NCI-H2107 (cell line): ENCODE measurements around the gene TBK1.

Experiments used
- DNase-seq: peaks from one replicate; lab custom pipeline; 2025; lab: John Stamatoyannopoulos, UW

The TBK1 gene

GRCh38 chr12:64451687-64452558 lies at the start of gene TBK1:
Gene TBK1 (plus strand): TSS chr12:64452120. CDS start chr12:64455871, 3,751 bp downstream.
- DNase-seq = peak; percentile 70

- DNase-seq = no peak
These were observed 49.7 kb upstream of the TBK1 start for GRCh38 chr12:64402181-64402580.

DNA sequence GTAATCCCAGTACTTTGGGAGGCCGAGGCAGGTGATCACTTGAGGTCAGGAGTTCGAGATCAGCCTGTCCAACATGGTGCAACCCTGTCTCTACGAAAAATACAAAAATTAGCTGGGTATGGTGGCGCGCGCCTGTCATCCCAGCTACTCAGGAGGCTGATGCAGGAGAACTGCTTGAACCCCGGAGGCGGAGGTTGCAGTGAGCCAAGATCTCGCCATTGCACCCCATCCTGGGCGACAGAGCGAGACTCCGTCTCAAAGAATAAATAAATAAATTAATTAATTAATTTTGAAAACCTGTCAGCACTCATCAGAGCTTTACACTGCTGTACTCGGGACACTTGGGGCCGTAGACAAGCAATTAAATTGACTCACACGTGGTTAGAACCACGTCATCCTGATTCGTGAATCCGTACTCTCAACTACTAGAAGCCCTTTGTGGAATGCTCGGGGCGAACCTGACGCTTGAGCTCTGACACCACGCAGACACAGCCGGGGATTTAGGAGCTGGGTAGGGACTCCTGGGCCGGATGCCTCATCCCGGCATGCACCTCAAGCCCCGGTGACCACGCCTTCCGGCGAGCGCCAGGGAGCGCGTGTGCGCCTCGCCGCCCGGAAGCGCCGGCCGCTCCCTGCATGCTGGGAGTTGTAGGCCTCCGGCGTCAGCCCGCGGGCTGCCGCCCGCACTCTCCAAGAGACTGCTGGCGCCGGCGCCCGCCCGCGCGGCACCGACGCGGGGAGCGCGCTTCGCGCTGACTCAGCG lies 48.0 kb upstream of the TBK1 start, which contains the start of gene XPOT:
Gene XPOT, plus strand, starts transcription at position 686 of the 763 bp plus-strand sequence. CDS start 5,644 bp downstream, outside the sequence.
- DNase-seq = peak; percentile 95

- peak; percentile 64 for DNase-seq
These were observed 47.3 kb upstream of the TBK1 start for GRCh38 chr12:64404470-64405256.

DNA sequence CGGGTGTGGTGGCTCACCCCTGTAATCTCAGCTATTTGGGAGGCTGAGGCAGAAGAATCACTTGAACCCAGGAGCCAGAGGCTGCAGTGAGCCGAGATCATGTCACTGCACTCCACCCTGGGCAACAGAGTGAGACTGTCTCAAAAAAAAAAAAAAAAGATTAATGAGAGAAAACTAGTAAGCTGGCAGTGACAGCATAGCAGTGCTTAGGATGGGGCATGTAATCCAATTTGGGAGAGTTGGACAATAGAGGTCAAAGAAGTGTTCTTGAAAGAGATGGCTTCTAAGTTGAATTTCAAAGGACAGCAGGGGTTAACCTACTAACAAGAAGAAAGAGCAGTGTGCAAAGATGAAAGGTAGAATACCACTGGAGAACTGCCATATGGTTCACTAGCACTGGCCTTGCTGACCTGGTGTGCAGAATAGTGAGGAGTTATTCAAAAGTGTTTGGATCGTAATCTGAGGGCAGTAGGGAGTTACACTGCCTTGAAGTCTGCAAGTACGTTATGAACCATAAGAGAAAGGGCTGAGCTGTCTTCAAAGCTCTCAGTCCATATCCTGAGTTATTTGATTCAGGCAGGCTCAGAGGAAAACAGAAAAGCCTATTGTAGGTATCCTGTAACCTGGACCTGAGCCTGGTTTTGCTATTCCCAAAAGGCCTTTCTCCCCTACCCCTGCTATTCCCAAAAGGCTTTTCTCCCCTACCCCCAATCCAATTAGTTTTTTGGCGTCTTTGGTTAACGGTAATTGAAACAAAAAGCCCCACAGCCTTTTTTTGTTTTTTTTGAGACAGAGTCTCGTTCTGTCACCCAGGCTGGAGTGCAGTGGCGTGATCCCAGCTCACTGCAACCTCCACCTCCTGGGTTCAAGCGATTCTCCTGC lies 44.3 kb upstream of the TBK1 start:
- DNase-seq = no peak

GRCh38 chr12:64411427-64411826 lies 40.5 kb upstream of the TBK1 start:
- DNase-seq = no peak

DNA sequence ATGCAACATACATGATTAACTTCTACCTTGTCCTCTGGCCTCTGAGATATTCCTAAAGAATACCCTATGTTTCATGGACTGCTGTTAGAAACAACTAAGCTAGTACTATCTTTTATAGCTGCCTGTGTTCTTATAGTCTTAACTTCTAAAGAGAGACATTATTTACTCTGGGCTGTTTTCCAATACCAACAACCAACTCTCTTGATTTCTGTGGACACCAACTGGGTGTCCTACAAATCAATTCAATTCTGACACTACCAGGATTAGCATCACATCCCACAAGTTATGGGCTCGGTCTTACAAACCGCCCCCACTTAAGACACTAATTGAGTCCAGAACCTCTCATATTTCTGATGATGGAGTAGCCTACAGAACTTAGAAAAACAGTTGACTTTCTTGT lies 39.5 kb upstream of the TBK1 start:
- DNase-seq = no peak

GRCh38 chr12:64413884-64414283 lies 38.0 kb upstream of the TBK1 start:
- DNase-seq = no peak

DNA sequence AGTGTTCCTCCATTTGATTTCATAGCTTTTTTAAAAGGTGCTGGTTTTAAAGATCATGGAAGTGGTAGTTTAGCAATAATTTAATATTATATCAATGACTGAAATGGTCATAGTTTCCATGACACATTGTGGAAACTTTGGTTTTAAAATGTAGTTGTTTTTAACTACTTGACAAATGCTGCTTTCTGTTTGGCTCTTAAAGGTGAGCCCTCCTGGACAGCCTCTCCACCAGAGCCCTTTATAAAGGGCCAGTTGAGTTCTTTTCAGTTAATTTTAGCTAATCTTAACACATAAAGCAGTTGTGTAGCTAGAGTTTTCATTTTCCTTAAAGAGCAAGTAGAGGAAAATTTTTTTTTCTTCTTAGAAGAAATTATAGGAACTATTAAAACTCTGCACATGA lies 33.7 kb upstream of the TBK1 start:
- DNase-seq = no peak

GRCh38 chr12:64419696-64420095 lies 32.2 kb upstream of the TBK1 start:
- DNase-seq = no peak

DNA sequence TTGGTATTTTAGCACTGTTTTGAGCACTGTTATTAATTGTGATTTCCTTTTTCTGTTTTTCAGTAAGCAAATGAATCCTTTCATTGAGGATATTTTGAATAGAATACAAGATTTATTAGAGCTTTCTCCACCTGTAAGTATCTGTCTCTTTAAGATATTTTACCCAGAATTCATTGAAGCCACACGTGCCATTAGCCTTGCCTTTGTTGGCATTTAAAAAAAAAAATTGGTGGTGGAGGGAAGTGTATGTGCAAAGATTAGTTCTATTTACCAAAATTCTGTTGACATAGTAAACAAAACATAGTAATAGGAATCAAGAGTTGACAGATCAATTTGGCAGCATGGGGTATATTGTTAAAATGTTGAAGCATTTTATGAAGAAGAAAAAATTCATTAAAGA lies 23.9 kb upstream of the TBK1 start:
- no peak for DNase-seq

- DNase-seq = no peak
These were observed 23.0 kb upstream of the TBK1 start for GRCh38 chr12:64428956-64429355.

DNA sequence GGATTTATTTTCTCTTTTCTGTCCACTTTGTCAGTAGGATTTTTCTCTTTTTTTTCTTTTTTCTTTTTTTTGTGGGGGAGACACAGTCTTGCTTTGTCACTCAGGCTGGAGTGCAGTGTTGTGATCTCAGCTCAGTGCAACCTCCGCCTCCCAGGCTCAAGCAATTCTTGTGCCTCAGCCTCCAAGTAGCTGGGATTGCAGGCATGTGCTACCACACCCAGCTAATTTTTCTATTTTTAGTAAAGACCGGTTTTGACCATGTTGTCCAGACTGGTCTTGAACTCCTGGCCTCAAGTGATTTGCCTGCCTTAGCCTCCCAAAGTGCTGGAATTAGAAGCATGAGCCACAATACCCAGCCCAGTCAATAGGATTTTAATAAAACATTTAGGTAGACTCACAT lies 21.0 kb upstream of the TBK1 start:
- DNase-seq = no peak

DNA sequence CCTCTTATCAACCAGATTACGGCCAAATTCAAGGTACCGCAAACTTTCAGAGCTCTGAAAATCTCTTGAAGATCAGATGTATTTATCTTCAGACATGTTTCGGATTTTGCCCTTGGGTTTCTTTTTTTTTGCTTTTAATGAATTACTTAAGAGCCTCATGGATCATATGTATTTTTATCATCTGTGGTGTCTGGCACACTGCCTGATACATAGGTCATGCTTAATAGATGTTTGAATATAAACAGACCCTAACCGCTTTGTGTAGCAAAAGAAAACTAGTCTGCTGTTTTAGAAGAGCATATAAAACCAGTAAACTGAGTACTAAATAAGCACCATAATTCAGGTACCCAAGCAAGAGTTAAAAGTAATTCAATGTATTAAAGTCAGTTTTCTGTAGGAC lies 20.1 kb upstream of the TBK1 start:
- DNase-seq = no peak

GRCh38 chr12:64433915-64434314 lies 18.0 kb upstream of the TBK1 start:
- DNase-seq = no peak

- no peak for DNase-seq
These were observed 11.8 kb upstream of the TBK1 start for GRCh38 chr12:64440100-64440499.

DNA sequence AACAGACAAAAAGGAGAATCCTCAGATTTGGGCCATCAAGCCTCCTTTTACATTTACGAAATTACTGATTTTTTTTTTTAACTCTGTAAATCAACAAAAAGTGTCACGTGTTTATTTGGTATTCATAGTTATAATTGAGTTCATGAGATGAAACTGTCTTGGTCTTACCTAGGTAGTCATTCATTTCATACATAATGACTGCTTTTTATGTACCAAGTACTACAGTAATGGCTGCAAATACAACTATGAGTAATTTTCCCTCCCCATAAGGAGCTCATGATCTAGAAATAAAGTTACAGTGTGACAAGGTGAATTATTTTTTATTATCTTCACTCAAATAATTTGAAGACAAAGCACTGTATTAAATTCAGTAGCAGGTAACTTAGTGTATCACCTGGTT lies 6.4 kb upstream of the TBK1 start:
- no peak for DNase-seq

GRCh38 chr12:64446295-64446694 lies 5.6 kb upstream of the TBK1 start:
- no peak for DNase-seq

DNA sequence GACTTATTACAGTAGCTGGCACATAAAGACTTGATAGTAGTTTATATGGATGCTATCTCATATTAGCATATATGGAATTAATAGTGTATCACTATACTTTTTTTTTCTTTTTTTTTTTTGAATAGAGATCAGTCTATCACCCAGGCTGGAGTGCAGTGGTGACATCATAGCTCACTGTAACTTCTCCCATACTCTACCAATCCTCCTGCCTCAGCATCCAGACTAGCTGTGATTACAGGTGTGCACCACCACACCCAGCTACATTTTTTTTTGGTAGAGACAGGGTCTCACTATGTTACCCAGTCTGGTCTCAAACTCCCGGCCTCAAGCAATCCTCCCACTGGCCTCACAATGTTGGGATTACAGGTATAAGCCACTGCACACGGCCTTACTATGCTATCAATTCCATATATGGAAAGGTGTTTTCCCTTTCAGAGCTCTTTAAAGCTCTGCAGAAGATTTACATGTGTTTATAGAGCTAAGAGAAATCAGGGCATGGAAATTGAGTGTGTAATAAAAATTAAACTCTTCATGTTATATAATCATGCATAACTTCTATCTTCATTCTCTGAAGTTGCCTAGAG lies 1.8 kb upstream of the TBK1 start:
- DNase-seq = no peak

DNA sequence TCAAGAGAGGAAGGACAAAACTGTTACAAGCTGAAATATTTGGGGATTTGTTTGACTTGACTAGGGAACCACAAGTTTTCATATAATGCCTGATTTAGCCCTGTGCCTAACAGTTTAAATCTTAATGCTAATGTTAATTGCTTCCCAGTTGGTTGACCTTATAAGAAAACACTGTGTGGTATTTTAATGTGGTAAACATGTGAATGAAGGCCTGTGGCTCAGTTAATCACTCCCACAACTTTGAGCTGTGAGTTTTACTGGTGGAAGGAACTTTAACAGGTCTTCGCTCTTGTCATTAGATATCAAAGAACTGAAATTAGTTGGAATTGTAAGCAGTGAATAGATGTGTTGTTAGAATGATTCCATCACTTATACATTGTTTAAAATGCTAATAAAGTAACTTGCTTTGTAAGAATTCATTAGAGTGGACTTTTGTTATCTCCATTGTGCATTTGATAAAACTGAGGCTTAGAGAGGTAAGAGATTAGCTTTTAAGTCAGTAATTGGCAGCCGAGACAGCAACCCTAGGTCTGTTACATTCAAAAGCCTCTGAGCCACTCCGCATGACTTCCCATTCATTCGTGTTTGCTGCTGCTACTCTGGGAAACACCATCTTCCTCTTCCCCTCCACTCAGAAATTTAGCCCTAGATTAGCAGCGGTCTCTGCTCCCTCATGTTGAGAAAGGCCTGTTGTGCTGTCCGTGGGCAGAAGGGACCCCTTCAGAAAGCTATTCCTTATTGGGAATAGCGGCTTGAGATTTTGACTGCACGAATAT lies 1.0 kb upstream of the TBK1 start:
- peak; percentile 11 for DNase-seq
